Loucy (cell line): ENCODE data around the gene SLC6A6.

Experiments used
- H2AFZ ChIP-seq: fragments of 200-600 bp; sonication (generic); 2 replicates; pipeline ENCODE4 v1.6.0; 2016; ENCODE audit warnings: antibody characterized with exemption, mild to moderate bottlenecking, low read length, moderate library complexity
- H3F3A ChIP-seq: fragments of 200-600 bp; 2 replicates; pipeline ENCODE4 v1.6.0; 2016; ENCODE audit warnings: antibody characterized with exemption, low read depth, mild to moderate bottlenecking
- H3K27me3 ChIP-seq: fragments of 200-600 bp; sonication (generic); 2 replicates; pipeline ENCODE4 v1.6.1; 2014; ENCODE audit warnings: low read length, mild to moderate bottlenecking; ENCODE audit not compliant: insufficient read depth, poor library complexity, severe bottlenecking
- H3K36me3 ChIP-seq: fragments of 200-600 bp; sonication (generic); 2 replicates; pipeline ENCODE4 v1.6.1; 2016; ENCODE audit warnings: low read length; ENCODE audit not compliant: insufficient read depth
- H3K4me1 ChIP-seq: fragments of 200-600 bp; sonication (generic); 2 replicates; pipeline ENCODE4 v1.5.1; 2014; ENCODE audit warnings: low read length, mild to moderate bottlenecking; ENCODE audit not compliant: insufficient read depth, poor library complexity, severe bottlenecking
- H3K4me2 ChIP-seq: fragments of 200-600 bp; sonication (generic); 2 replicates; pipeline ENCODE4 v1.6.0; 2014; ENCODE audit warnings: antibody characterized with exemption, low read length, low read depth, mild to moderate bottlenecking; ENCODE audit not compliant: poor library complexity, severe bottlenecking
- H3K4me3 ChIP-seq: fragments of 200-600 bp; sonication (generic); 2 replicates; pipeline ENCODE4 v1.5.1; 2014; ENCODE audit warnings: low read length, mild to moderate bottlenecking, mixed read lengths; ENCODE audit not compliant: poor library complexity, severe bottlenecking
- H3K79me2 ChIP-seq: fragments of 200-600 bp; sonication (generic); 2 replicates; pipeline ENCODE4 v1.6.1; 2014; ENCODE audit warnings: low read length; ENCODE audit not compliant: insufficient read depth
- H3K9ac ChIP-seq: fragments of 200-600 bp; sonication (generic); 2 replicates; pipeline ENCODE4 v1.6.0; 2014; ENCODE audit warnings: mild to moderate bottlenecking, low read depth, low read length, moderate library complexity; ENCODE audit not compliant: poor library complexity, severe bottlenecking
- H3K9me2 ChIP-seq: fragments of 200-600 bp; sonication (generic); replicated peaks from 2 replicates; pipeline ENCODE4 v1.6.1; 2016; ENCODE audit warnings: low read depth, low read length, mixed read lengths
- H3K9me3 ChIP-seq: fragments of 200-600 bp; sonication (generic); 2 replicates; pipeline ENCODE4 v1.6.1; 2014; ENCODE audit warnings: mild to moderate bottlenecking, antibody characterized with exemption, low read length, low read depth; ENCODE audit not compliant: insufficient read depth
- H4K20me1 ChIP-seq: fragments of 200-600 bp; sonication (generic); 2 replicates; pipeline ENCODE4 v1.6.0; 2014; ENCODE audit warnings: antibody characterized with exemption, low read length, mild to moderate bottlenecking; ENCODE audit not compliant: insufficient read depth, poor library complexity, severe bottlenecking
- CTCF ChIP-seq: fragments of 200-600 bp; sonication (generic); conservative IDR thresholded peaks from 2 replicates; pipeline ENCODE4 v1.5.1; 2014; ENCODE audit warnings: mild to moderate bottlenecking, antibody characterized with exemption, low read length
- EZH2phosphoT487 ChIP-seq: fragments of 200-600 bp; IDR thresholded peaks from 2 replicates; pipeline ENCODE4 v1.6.1; 2018; ENCODE audit warnings: antibody characterized with exemption, mild to moderate bottlenecking, moderate library complexity, borderline replicate concordance

Gene SLC6A6

GRCh38 chr3:14524920-14525660 is 122.7 kb downstream of the SLC6A6 start:
- H3F3A ChIP-seq: no peaks in the 10 kb centered on the region
- no peaks in the 10 kb centered on the region for H3K9me3 ChIP-seq
- no peak overlapping the region for H3K9ac ChIP-seq
- no peaks in the 10 kb centered on the region for H3K36me3 ChIP-seq
- no peaks in the 10 kb centered on the region for H3K79me2 ChIP-seq
- H2AFZ ChIP-seq: no peak overlapping the region
- no peak overlapping the region for H3K4me2 ChIP-seq
- H3K27me3 ChIP-seq: no peaks in the 10 kb centered on the region
- H4K20me1 ChIP-seq: no peaks in the 10 kb centered on the region
- no peak for TF ChIP-seq CTCF
- TF ChIP-seq EZH2phosphoT487: no peak
- no peaks in the 10 kb centered on the region for H3K4me1 ChIP-seq
- H3K9me2 ChIP-seq: no peaks in the 10 kb centered on the region
- no peak overlapping the region for H3K4me3 ChIP-seq

- no peaks in the 10 kb centered on the region for H3K79me2 ChIP-seq
- H3K36me3 ChIP-seq: no peaks in the 10 kb centered on the region
- no peak overlapping the region for H3K4me2 ChIP-seq
- H3K4me3 ChIP-seq: no peak overlapping the region
- no peak overlapping the region for H2AFZ ChIP-seq
- no peak for TF ChIP-seq CTCF
- no peak for TF ChIP-seq EZH2phosphoT487
- H3K4me1 ChIP-seq: no peaks in the 10 kb centered on the region
- no peaks in the 10 kb centered on the region for H3K9me3 ChIP-seq
- H3F3A ChIP-seq: no peaks in the 10 kb centered on the region
- H3K27me3 ChIP-seq: no peaks in the 10 kb centered on the region
- H3K9ac ChIP-seq: no peak overlapping the region
- no peaks in the 10 kb centered on the region for H4K20me1 ChIP-seq
- H3K9me2 ChIP-seq: no peaks in the 10 kb centered on the region
Measured at GRCh38 chr3:14525685-14526631, 123.6 kb downstream of the SLC6A6 start.

DNA sequence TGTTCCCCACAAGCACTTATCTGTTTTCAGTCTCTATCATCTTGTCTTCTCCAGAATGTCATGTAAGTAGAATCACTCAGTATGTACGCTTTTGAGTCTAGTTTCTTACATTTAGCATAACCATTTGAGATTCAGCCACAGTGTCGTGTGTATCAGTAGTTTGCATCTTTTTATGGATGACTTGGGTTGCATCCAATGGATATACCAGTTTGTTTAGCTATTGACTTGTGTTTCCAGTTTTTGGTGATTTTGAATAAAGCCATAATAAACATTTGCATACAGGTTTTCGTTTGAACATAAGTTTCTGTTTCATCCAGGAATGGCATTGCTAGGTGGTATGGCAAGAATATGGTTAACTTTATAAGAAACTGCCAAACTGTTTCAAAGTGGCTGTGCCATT is 125.7 kb downstream of the SLC6A6 start:
- H3K9me2 ChIP-seq: no peaks in the 10 kb centered on the region
- no peak for TF ChIP-seq EZH2phosphoT487
- TF ChIP-seq CTCF: no peak

More for the DNA sequence above, 125.7 kb downstream of the SLC6A6 start:
- Histone ChIP-seq H3K79me2 (no peaks in the 10 kb centered on the region), H3K4me1 (no peaks in the 10 kb centered on the region), H3F3A (no peaks in the 10 kb centered on the region), H3K9me3 (no peaks in the 10 kb centered on the region), H3K36me3 (no peaks in the 10 kb centered on the region), H3K4me2 (no peak overlapping the region), H3K9ac (no peak overlapping the region), H2AFZ (no peak overlapping the region), H4K20me1 (no peaks in the 10 kb centered on the region), H3K4me3 (no peak overlapping the region), H3K27me3 (no peaks in the 10 kb centered on the region)
